ENCODE measurements around the gene DHRS1.
A peak's percentile ranks its signal among the peaks of the same experiment; 100 is the strongest.

The DHRS1 gene

DNA sequence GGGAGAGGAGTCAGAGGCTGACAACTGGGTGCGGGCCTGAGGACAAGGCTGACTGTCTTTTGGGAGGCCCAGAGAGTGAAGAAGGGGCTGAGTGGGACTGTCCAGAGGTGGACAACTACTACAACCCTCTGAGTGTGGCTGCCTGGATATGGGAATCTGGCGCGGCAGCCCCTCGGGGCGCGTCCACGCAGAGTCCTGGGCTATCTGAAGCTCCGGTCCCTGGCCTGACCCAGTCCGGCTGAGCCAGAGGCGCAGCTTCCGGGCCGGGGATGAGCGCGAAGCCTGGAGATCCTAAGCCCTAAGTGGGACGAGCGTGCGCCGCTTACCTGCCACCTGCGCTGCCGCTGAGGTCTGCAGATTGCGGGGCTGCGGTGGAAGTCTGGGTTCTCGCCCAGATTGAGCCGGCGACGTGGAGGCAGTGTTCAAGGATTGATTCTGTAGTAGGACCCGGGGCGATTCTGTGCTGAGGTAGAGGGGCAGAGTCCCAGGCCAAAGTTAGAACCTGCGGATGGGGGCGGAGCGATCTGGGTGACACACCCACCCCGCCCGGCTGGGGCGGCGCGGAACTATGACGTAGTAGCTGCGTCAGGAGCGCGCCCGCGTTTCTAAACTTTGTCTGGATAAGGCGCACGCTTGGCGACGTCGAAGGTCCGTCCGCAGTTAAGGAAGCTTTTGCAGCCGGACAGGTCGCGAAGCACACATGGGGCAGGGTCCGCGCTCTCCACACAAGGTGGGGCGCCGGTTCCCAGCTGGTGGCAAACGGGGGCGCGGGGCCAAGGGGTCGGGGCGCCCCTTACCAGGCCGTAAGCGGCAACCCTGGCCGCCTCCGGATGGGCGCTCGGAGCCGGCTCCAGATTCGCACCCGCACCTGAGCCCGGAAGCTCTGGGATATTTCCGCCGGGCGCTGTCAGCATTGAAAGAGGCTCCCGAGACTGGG lies at the start of gene DHRS1, which contains the start of gene NOP9:
TSS of gene DHRS1 (minus strand) at position 526 of the 937 bp plus-strand sequence. CDS start 674 bp downstream, outside the sequence.
TSS of gene NOP9 (plus strand) at position 596 of the 937 bp plus-strand sequence. CDS start at position 701, 105 bp downstream.
- peak within 1 kb of the TSS; percentile 90 for H3K9ac ChIP-seq (ENCODE audit: low read length)
- peak within 1 kb of the TSS; percentile 98 for H3K4me3 ChIP-seq (ENCODE audit: low read length)
- H3K9me3 ChIP-seq (ENCODE audit: control insufficient read depth, low read length), result no peaks in the 10 kb centered on the region
- peaks cover 12% of the 10 kb centered on the region for H3K36me3 ChIP-seq (ENCODE audit: control insufficient read depth, insufficient read depth, low read length)
- no peaks in the 10 kb centered on the region for H3K27me3 ChIP-seq (ENCODE audit: control insufficient read depth, insufficient read depth, low read length)
- peaks cover 29% of the 10 kb centered on the region for H3K4me1 ChIP-seq (ENCODE audit: control insufficient read depth, insufficient read depth, low read length)

- H3K36me3 ChIP-seq (ENCODE audit: control insufficient read depth, insufficient read depth, low read length), result no peaks in the 10 kb centered on the region
- H3K4me1 ChIP-seq (ENCODE audit: control insufficient read depth, insufficient read depth, low read length), result peaks cover 22% of the 10 kb centered on the region
- H3K27me3 ChIP-seq (ENCODE audit: control insufficient read depth, insufficient read depth, low read length), result no peaks in the 10 kb centered on the region
- H3K9me3 ChIP-seq (ENCODE audit: control insufficient read depth, low read length), result no peaks in the 10 kb centered on the region
- no peak overlapping the region for H3K9ac ChIP-seq (ENCODE audit: low read length)
- no peak overlapping the region for H3K4me3 ChIP-seq (ENCODE audit: low read length)
Measured at GRCh38 chr14:24348186-24348585, 48.6 kb upstream of the DHRS1 start.

GRCh38 chr14:24347134-24347533 lies 47.6 kb upstream of the DHRS1 start:
- H3K9ac ChIP-seq (ENCODE audit: low read length), result no peak overlapping the region

DNA sequence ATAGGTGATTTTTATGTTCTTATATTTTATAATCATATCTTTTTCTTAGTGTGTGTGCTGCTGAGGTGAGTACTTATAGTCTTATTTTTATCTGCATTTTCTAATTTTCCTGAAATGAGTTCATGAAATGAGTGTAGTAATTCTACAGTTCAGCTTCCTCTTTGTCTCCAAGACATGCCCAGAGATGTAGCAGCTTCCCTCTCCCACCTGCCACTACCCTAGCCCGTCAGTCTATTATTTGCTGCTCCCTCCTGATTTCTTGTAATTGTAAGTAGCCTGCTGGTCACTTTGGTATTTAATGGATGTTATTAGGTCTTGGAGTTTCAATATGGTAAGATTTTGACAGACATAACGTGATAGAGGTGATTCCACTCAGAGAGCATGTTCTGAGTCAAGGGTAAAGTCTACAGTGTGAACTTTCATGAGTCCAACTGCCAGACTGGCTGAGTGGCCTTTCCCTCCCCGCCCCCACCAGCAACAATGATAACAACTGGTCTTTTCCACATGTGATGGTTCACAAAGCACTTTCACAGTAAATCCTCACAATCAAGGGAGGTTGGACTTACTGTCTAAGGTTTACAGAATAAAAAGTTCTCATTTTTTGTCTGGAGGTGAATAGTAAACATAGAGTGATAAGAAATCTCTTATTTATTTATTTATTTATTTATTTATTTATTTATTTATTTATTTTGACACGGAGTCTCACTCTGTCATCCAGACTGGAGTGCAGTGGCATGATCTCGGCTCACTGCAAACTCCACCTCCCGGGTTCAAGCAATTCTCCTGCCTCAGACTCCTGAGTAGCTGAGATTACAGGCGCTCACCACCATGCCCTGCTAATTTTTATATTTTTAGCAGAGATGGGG lies 44.4 kb upstream of the DHRS1 start:
- Histone ChIP-seq H3K4me1 (ENCODE audit: control insufficient read depth, insufficient read depth, low read length) (peaks cover 18% of the 10 kb centered on the region), H3K9ac (ENCODE audit: low read length) (no peak overlapping the region), H3K4me3 (ENCODE audit: low read length) (no peak overlapping the region), H3K9me3 (ENCODE audit: control insufficient read depth, low read length) (no peaks in the 10 kb centered on the region), H3K27me3 (ENCODE audit: control insufficient read depth, insufficient read depth, low read length) (no peaks in the 10 kb centered on the region), H3K36me3 (ENCODE audit: control insufficient read depth, insufficient read depth, low read length) (no peaks in the 10 kb centered on the region)

More at GRCh38 chr14:24347134-24347533, 47.6 kb upstream of the DHRS1 start:
- Histone ChIP-seq H3K9me3 (ENCODE audit: control insufficient read depth, low read length) (no peaks in the 10 kb centered on the region), H3K4me3 (ENCODE audit: low read length) (no peak overlapping the region), H3K4me1 (ENCODE audit: control insufficient read depth, insufficient read depth, low read length) (peaks cover 20% of the 10 kb centered on the region), H3K27me3 (ENCODE audit: control insufficient read depth, insufficient read depth, low read length) (no peaks in the 10 kb centered on the region), H3K36me3 (ENCODE audit: control insufficient read depth, insufficient read depth, low read length) (no peaks in the 10 kb centered on the region)

- Histone ChIP-seq H3K27me3 (ENCODE audit: control insufficient read depth, insufficient read depth, low read length) (no peaks in the 10 kb centered on the region), H3K9me3 (ENCODE audit: control insufficient read depth, low read length) (no peaks in the 10 kb centered on the region), H3K4me3 (ENCODE audit: low read length) (no peak overlapping the region), H3K9ac (ENCODE audit: low read length) (no peak overlapping the region), H3K36me3 (ENCODE audit: control insufficient read depth, insufficient read depth, low read length) (peaks cover 5% of the 10 kb centered on the region), H3K4me1 (ENCODE audit: control insufficient read depth, insufficient read depth, low read length) (peaks cover 29% of the 10 kb centered on the region)
Measured at GRCh38 chr14:24342889-24343288, 43.3 kb upstream of the DHRS1 start.

- Histone ChIP-seq H3K36me3 (ENCODE audit: control insufficient read depth, insufficient read depth, low read length) (peaks cover 5% of the 10 kb centered on the region), H3K4me1 (ENCODE audit: control insufficient read depth, insufficient read depth, low read length) (peaks cover 26% of the 10 kb centered on the region), H3K9ac (ENCODE audit: low read length) (no peak overlapping the region), H3K4me3 (ENCODE audit: low read length) (no peak overlapping the region), H3K27me3 (ENCODE audit: control insufficient read depth, insufficient read depth, low read length) (no peaks in the 10 kb centered on the region), H3K9me3 (ENCODE audit: control insufficient read depth, low read length) (no peaks in the 10 kb centered on the region)
Measured at GRCh38 chr14:24340606-24341005, 41.0 kb upstream of the DHRS1 start.

GRCh38 chr14:24339284-24340151 lies 39.9 kb upstream of the DHRS1 start, which contains the start of gene RIPK3:
Gene RIPK3, minus strand, starts transcription at chr14:24339991. Its CDS starts 165 bp downstream, at chr14:24339826.
- peaks cover 32% of the 10 kb centered on the region for H3K4me1 ChIP-seq (ENCODE audit: control insufficient read depth, insufficient read depth, low read length)
- H3K4me3 ChIP-seq (ENCODE audit: low read length), result peak within 1 kb of the TSS; percentile 93
- no peaks in the 10 kb centered on the region for H3K9me3 ChIP-seq (ENCODE audit: control insufficient read depth, low read length)
- H3K36me3 ChIP-seq (ENCODE audit: control insufficient read depth, insufficient read depth, low read length), result peaks cover 5% of the 10 kb centered on the region
- peaks cover 7% of the 10 kb centered on the region for H3K27me3 ChIP-seq (ENCODE audit: control insufficient read depth, insufficient read depth, low read length)
- peak within 1 kb of the TSS; percentile 91 for H3K9ac ChIP-seq (ENCODE audit: low read length)

GRCh38 chr14:24338843-24339242 lies 39.3 kb upstream of the DHRS1 start:
- Histone ChIP-seq H3K4me3 (ENCODE audit: low read length) (peak overlapping the region; percentile 93), H3K36me3 (ENCODE audit: control insufficient read depth, insufficient read depth, low read length) (peaks cover 5% of the 10 kb centered on the region), H3K27me3 (ENCODE audit: control insufficient read depth, insufficient read depth, low read length) (peaks cover 13% of the 10 kb centered on the region), H3K9ac (ENCODE audit: low read length) (peak overlapping the region; percentile 91), H3K9me3 (ENCODE audit: control insufficient read depth, low read length) (no peaks in the 10 kb centered on the region), H3K4me1 (ENCODE audit: control insufficient read depth, insufficient read depth, low read length) (peaks cover 39% of the 10 kb centered on the region)

DNA sequence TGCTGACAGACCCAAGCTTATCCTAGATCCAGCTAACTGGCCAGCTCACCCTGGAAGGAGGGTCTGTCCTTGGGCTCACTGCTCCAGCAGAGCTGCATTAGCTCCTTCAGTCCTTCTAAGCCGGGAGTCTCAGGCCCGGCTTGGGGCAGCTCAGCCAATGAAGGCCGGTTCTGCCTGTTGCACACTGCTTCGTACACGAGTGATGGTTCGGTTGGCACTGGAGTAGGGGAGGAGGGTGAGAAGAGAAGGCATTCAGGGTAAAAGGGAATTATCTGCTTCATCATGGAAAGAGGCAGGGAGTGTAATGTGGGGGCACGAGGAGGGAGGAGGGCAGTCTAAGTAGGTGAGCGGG lies 38.2 kb upstream of the DHRS1 start:
- H3K27me3 ChIP-seq (ENCODE audit: control insufficient read depth, insufficient read depth, low read length), result peaks cover 19% of the 10 kb centered on the region
- peaks cover 5% of the 10 kb centered on the region for H3K36me3 ChIP-seq (ENCODE audit: control insufficient read depth, insufficient read depth, low read length)
- no peak overlapping the region for H3K4me3 ChIP-seq (ENCODE audit: low read length)
- no peaks in the 10 kb centered on the region for H3K9me3 ChIP-seq (ENCODE audit: control insufficient read depth, low read length)
- no peak overlapping the region for H3K9ac ChIP-seq (ENCODE audit: low read length)
- H3K4me1 ChIP-seq (ENCODE audit: control insufficient read depth, insufficient read depth, low read length), result peaks cover 49% of the 10 kb centered on the region

DNA sequence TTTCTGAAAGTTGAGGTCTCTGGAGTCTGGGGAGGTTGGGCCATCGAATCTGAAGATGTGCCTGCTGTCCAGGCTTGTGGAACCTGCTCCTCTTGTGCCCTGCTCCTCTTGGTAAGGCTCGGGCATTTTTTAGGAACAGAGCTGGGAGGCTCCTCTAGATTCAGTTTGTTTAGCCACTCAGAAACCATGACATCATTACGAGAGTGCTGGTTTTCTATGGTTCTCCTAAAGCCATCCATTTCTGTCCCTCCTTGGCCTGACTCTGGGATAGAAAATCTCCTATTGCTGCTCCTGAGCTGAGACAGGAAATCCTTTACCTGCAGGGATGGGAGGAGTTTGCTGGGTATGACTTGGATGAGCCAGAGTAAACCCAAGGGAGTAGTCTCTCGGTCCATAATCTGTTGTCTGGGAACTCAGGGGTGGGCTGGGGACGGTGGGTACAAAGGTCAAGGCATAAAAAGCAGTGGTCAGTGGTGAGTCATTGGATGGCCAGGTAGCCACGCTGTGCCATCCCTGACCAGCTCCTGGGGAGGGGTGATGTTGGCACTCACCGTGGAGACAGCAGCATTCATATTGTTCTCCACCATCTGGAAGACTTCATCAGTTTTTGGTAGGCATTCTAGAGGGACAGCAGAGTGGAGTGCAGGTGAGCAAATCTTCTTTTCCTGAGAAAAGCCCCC lies 37.7 kb upstream of the DHRS1 start:
- Histone ChIP-seq H3K9me3 (ENCODE audit: control insufficient read depth, low read length) (no peaks in the 10 kb centered on the region), H3K4me3 (ENCODE audit: low read length) (no peak overlapping the region), H3K27me3 (ENCODE audit: control insufficient read depth, insufficient read depth, low read length) (peaks cover 19% of the 10 kb centered on the region), H3K9ac (ENCODE audit: low read length) (no peak overlapping the region), H3K36me3 (ENCODE audit: control insufficient read depth, insufficient read depth, low read length) (peaks cover 5% of the 10 kb centered on the region), H3K4me1 (ENCODE audit: control insufficient read depth, insufficient read depth, low read length) (peaks cover 54% of the 10 kb centered on the region)
